GM12878 (cell line): ENCODE data around the gene PHYKPL. TPM values are rescaled to one million over a fixed set of nuclear protein-coding genes. Genes with fewer than 3 reads are reported as not detected.

Source experiments
- ATF2 ChIP-seq: IDR thresholded peaks from 2 replicates; pipeline ENCODE4 v1.6.1; 2012; ENCODE audit warnings: low read length, inconsistent platforms
- CREM ChIP-seq: IDR thresholded peaks from 2 replicates; pipeline ENCODE4 v1.6.1; 2014; ENCODE audit warnings: antibody characterized with exemption, low read depth
- E4F1 ChIP-seq: fragments of 450-650 bp; IDR thresholded peaks from 2 replicates; pipeline ENCODE4 v1.6.1; 2018; ENCODE audit warnings: borderline replicate concordance, mild to moderate bottlenecking; ENCODE audit not compliant: partially characterized antibody
- ESRRA ChIP-seq: IDR thresholded peaks from 2 replicates; pipeline ENCODE4 v1.6.1; 2012; ENCODE audit warnings: mild to moderate bottlenecking, low read length, improper control_type of control experiment
- FOXM1 ChIP-seq: IDR thresholded peaks from 2 replicates; pipeline ENCODE4 v1.6.1; 2012; ENCODE audit warnings: low read depth, mild to moderate bottlenecking, inconsistent platforms, low read length, moderate library complexity
- HDAC6 ChIP-seq: fragments of 200-600 bp; sonication (generic); IDR thresholded peaks from one replicate; pipeline ENCODE4 v1.8.0; 2017; ENCODE audit warnings: antibody characterized with exemption; ENCODE audit not compliant: unreplicated experiment
- HSF1 ChIP-seq: fragments of 150-350 bp; IDR thresholded peaks from 2 replicates; pipeline ENCODE4 v1.6.1; 2014; ENCODE audit warnings: mild to moderate bottlenecking, low read depth, low read length
- MLLT1 ChIP-seq: fragments of 450-650 bp; IDR thresholded peaks from 2 replicates; pipeline ENCODE4 v1.6.1; 2016; ENCODE audit warnings: mild to moderate bottlenecking
- NKRF ChIP-seq: fragments of 450-650 bp; conservative IDR thresholded peaks from 2 replicates; pipeline ENCODE4 v1.6.1; 2017; ENCODE audit warnings: mild to moderate bottlenecking, moderate library complexity
- NR2C2 ChIP-seq: IDR thresholded peaks from 2 replicates; pipeline ENCODE4 v1.6.1; 2011; ENCODE audit warnings: borderline replicate concordance, low read depth; ENCODE audit not compliant: control insufficient read depth, insufficient read length
- RAD21 ChIP-seq: IDR thresholded peaks from 2 replicates; pipeline ENCODE4 v1.6.1; 2011; ENCODE audit warnings: mild to moderate bottlenecking, low read depth, low read length, moderate library complexity; ENCODE audit not compliant: insufficient read depth
- RELB ChIP-seq: fragments of 450-650 bp; IDR thresholded peaks from 2 replicates; pipeline ENCODE4 v1.6.1; 2017; ENCODE audit warnings: low read depth, mild to moderate bottlenecking, moderate library complexity
- TCF7 ChIP-seq: IDR thresholded peaks from 2 replicates; pipeline ENCODE4 v1.6.1; 2014; ENCODE audit warnings: antibody characterized with exemption, borderline replicate concordance
- ZBTB4 ChIP-seq: fragments of 450-650 bp; formaldehyde crosslinking; IDR thresholded peaks from 2 replicates; pipeline ENCODE4 v1.4.0; 2022; ENCODE audit warnings: mild to moderate bottlenecking, moderate library complexity
- polyA plus RNA-seq, 11 experiments: library from polyadenylated mRNA; depleted of rRNA in 4 of 11; unstranded in 6 of 11; stranded (reverse) in 5 of 11; fragments of >200 nt; fragmentation: Nextera tagmentation in 4 of 11; fragmentation: Illumina TruSeq in 1 of 11; extraction: Ambion mirVana in 4 of 11; extraction: Trizol in 1 of 11; gene quantifications; 1 replicate in 1 of 11; 2 replicates in 10 of 11; pipeline versions ENCODE4 v1.2.1 to v1.2.3, GENCODE V29; 2011 to 2016; ENCODE audit warnings: inconsistent platforms in 2 of 11, missing spikeins in 2 of 11, low read depth in 1 of 11
- total RNA-seq, 4 experiments: library from RNA; depleted of rRNA in 3 of 4; stranded (reverse); fragments of >200 nt in 3 of 4; fragmentation: Illumina TruSeq in 1 of 4; extraction: Trizol in 1 of 4; gene quantifications; 2 replicates each; pipeline versions ENCODE4 v1.2.1 to v1.2.3, GENCODE V29; 2013 to 2021

The PHYKPL gene
- total and polyA plus RNA-seq, 10 of the 15 experiments (the other 5 are each of a cell fraction or from before 2014, with no cell fraction given), result 4.5 to 53.9 (median 25.6) TPM

GRCh38 chr5:178204182-178204934, 28.2 kb downstream of the PHYKPL start, which contains the start of gene HNRNPAB (continued):
- TF ChIP-seq ATF2 (no peak), RELB (0 out of 2 replicates have a peak, but pooled peaks have one; percentile 17), RAD21 (no peak), NKRF (peak; percentile 91), HDAC6 (peak; percentile 93), HSF1 (no peak), FOXM1 (no peak), TCF7 (no peak), ZBTB4 (CRISPR knock-in tag) (no peak), ESRRA (no peak), MLLT1 (no peak), E4F1 (no peak), CREM (peak; percentile 65), NR2C2 (no peak)
